Esophagus muscularis mucosa (tissue), 4 donors: ENCODE data around the gene BCAS1.

Experiments
- EP300 ChIP-seq: sonication (generic); formaldehyde crosslinking; IDR thresholded peaks from one replicate; pipeline ENCODE4 v1.6.1; 2017; ENCODE audit warnings: antibody characterized with exemption
- POLR2A ChIP-seq: fragments of 450-650 bp; IDR thresholded peaks from one replicate; pipeline ENCODE4 v1.6.1; 2017; ENCODE audit warnings: antibody characterized with exemption, moderate library complexity, mild to moderate bottlenecking, low read depth
- POLR2AphosphoS5 ChIP-seq, 2 donors: sonication (generic); formaldehyde crosslinking; IDR thresholded peaks; one replicate each; pipeline ENCODE4 v1.6.1; 2017; ENCODE audit warnings: antibody characterized with exemption in 2 of 2
- TF ChIP-seq, protein P1 (sequence below), 3 experiments: fragments of 200-600 bp in 2 of 3; fragments of 450-650 bp in 1 of 3; sonication (generic) in 2 of 3; IDR thresholded peaks; one replicate each; pipeline ENCODE4 v1.5.1; 2017 to 2019; ENCODE audit warnings: antibody characterized with exemption in 3 of 3, mild to moderate bottlenecking in 2 of 3, moderate library complexity in 1 of 3

DNA sequence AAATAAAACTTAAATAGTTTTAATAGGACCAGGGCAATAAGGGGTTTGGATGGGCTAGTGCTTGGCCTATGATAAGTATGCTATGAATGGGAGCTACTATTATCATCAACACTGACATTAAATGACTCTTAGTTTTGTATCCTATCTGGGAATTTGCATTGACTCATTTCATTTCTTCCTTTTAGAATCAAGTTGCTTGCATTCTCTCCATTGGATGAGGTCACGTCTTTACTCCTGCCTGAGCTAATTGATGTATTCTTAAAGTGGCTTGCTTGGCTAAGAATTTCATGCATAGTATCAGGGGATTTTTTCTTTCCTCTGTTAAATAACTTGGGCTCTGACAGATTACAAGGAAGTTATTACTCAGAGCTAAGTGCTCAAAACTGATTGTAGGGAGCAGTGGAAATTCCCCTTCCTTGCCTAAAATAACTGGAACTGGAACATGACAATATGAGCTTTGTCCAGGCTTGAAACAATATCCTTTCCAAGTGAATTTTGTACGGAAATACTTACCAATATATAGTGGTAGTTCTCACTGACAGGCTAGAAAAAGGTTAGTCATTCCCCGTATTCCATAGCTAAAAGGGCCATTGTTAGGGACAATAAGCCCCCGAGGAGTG is 169.9 kb downstream of the BCAS1 start:
- TF ChIP-seq, protein P1, sequence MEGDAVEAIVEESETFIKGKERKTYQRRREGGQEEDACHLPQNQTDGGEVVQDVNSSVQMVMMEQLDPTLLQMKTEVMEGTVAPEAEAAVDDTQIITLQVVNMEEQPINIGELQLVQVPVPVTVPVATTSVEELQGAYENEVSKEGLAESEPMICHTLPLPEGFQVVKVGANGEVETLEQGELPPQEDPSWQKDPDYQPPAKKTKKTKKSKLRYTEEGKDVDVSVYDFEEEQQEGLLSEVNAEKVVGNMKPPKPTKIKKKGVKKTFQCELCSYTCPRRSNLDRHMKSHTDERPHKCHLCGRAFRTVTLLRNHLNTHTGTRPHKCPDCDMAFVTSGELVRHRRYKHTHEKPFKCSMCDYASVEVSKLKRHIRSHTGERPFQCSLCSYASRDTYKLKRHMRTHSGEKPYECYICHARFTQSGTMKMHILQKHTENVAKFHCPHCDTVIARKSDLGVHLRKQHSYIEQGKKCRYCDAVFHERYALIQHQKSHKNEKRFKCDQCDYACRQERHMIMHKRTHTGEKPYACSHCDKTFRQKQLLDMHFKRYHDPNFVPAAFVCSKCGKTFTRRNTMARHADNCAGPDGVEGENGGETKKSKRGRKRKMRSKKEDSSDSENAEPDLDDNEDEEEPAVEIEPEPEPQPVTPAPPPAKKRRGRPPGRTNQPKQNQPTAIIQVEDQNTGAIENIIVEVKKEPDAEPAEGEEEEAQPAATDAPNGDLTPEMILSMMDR (IDR thresholded peaks at IDR 0.05), result no peak
- TF ChIP-seq POLR2A (no peak), POLR2AphosphoS5 (IDR thresholded peaks at IDR 0.05) (no peak), EP300 (no peak)
